ENCODE measurements around the gene ZMYM1. TPM values are rescaled to one million over a fixed set of nuclear protein-coding genes. Genes with fewer than 3 reads are reported as not detected.
"Not testable (repeated sequence)": the region's sequence is repeated elsewhere in the genome, so short reads cannot be mapped to it uniquely, and the experiment has no call there.

Gene ZMYM1
- total RNA-seq, 2 experiments from 2014 or later = 3.3 to 5.7 TPM

DNA sequence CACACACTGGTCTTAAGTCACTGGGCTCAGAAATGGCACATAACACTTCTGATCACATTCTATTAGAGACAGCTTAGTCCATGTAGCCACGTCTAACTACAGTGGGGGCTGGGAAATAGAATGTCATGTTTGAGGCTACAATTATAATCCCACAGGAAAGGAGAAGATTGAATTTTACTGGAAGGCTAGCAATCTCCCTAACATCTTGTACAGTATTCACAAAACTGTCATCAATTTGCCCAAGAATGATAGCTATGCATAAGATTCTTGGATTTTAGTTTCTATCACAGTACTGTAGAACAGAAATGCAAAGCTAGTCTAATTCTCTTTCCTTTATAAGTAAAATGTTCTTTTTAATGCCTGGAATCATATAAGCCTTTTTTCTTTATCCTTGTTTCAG lies 34.8 kb upstream of the ZMYM1 start:
- CTCF ChIA-PET = no interaction called here
- Mint-ChIP-seq H3K4me3 (no peak overlapping the region), H3K9me3 (ENCODE audit: low read depth) (no peaks in the 10 kb centered on the region), H3K4me1 (peaks cover 4% of the 10 kb centered on the region), H3K27ac (no peak overlapping the region), H3K36me3 (ENCODE audit: low read depth) (no peaks in the 10 kb centered on the region), H3K27me3 (peaks cover 3% of the 10 kb centered on the region)
- no peak for ATAC-seq
- POLR2A ChIA-PET = no interaction called here
- intact Hi-C loops (cut with DNase I, micrococcal nuclease) = no loop called here
- DNase-seq = no peak

DNA sequence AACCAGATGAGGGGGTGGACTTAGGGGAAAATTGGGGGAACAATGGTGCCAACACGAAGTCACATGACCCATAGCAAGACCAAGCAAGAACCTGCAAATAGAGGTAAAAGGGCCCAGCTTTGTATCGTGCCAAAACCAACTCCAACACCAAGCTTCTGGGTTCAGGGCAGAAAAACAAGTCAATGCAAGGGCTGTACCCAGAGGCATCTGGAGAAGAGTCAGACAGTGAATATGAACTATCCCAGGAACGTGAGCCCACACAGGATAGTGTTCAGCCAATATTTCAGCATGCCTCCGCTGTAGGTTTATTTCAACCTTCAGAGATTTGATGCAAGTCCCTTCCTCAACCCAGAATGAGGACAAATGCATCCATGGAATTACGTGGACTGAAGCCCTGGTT lies 32.5 kb upstream of the ZMYM1 start:
- DNase-seq = no peak
- H3K27me3 Mint-ChIP-seq = no peaks in the 10 kb centered on the region
- no peak overlapping the region for H3K27ac Mint-ChIP-seq
- ATAC-seq = no peak
- CTCF ChIA-PET = interaction anchor here (0.7 kb wide), 1 partner anchor 287 kb away, joined by 3 read pairs; no protein-coding TSS in a partner anchor
- H3K4me3 Mint-ChIP-seq = no peak overlapping the region
- peaks cover 4% of the 10 kb centered on the region for H3K4me1 Mint-ChIP-seq
- POLR2A ChIA-PET = no interaction called here
- H3K9me3 Mint-ChIP-seq (ENCODE audit: low read depth) = no peaks in the 10 kb centered on the region
- H3K36me3 Mint-ChIP-seq (ENCODE audit: low read depth) = no peaks in the 10 kb centered on the region
- intact Hi-C loops (cut with DNase I, micrococcal nuclease) = no loop called here

DNA sequence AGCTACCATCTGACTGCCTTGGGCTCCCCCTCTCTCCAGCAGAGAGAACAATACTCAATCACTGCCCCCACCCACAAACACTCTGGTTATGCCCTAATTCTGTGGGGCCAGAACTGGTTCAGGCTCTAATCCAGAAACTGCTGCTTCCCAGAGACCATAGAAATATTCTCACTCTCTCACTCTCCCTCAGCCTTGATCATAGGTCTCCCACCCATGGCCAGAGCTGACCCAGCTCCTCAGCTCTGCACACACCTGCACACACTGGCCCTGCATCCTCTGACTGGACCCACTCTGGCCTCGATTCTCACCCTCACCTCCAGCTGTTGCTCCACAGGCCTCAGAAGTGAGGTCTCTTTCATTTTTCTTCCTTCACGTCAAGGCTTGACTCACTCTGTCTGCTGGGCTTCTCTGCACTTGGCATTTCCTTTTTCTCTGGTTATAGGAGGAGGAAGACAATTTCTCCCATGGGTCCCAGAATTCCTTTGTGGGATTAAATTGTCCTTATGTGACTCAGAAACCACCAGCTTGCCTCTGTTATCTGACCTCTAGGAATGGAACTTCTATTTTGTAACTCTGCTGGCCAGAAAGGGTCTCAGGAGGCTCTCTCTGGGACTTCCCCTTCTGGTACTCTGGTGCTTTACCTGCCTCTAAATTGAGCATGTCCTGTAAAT lies 31.9 kb upstream of the ZMYM1 start:
- POLR2A ChIA-PET = no interaction called here
- intact Hi-C loops (cut with DNase I, micrococcal nuclease) = no loop called here
- no peaks in the 10 kb centered on the region for H3K27me3 Mint-ChIP-seq
- no peak for ATAC-seq
- no peak for DNase-seq
- peaks cover 4% of the 10 kb centered on the region for H3K4me1 Mint-ChIP-seq
- CTCF ChIA-PET = interaction anchor here (0.7 kb wide), 1 partner anchor 286 kb away, joined by 3 read pairs; no protein-coding TSS in a partner anchor
- no peaks in the 10 kb centered on the region for H3K9me3 Mint-ChIP-seq (ENCODE audit: low read depth)
- no peak overlapping the region for H3K4me3 Mint-ChIP-seq
- H3K27ac Mint-ChIP-seq = no peak overlapping the region
- no peaks in the 10 kb centered on the region for H3K36me3 Mint-ChIP-seq (ENCODE audit: low read depth)

DNA sequence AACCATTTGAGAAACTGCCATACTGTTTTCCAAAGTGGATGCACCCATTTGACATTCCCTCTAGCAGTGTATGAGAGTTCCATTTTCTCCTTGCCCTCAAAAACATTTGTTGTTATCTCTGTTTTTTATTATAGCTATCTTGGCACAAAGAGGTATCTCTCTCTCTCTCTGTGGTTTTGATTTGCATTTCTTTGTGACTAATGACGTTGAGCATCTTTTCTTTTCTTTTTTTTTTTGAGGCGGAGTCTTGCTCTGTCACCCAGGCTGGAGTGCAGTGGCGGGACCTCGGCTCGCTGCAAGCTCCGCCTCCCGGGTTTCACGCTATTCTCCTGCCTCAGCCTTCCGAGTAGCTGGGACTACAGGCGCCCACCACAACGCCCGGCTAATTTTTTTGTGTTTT lies 30.1 kb upstream of the ZMYM1 start:
- no peak overlapping the region for H3K4me3 Mint-ChIP-seq
- intact Hi-C loops (cut with DNase I, micrococcal nuclease) = no loop called here
- H3K27me3 Mint-ChIP-seq = no peaks in the 10 kb centered on the region
- no peaks in the 10 kb centered on the region for H3K9me3 Mint-ChIP-seq (ENCODE audit: low read depth)
- peaks cover 4% of the 10 kb centered on the region for H3K4me1 Mint-ChIP-seq
- CTCF ChIA-PET = interaction anchor here (0.6 kb wide), 1 partner anchor 77 kb away, joined by 3 read pairs; no protein-coding TSS in a partner anchor
- ATAC-seq = no peak
- no peak overlapping the region for H3K27ac Mint-ChIP-seq
- H3K36me3 Mint-ChIP-seq (ENCODE audit: low read depth) = no peaks in the 10 kb centered on the region
- DNase-seq = no peak
- POLR2A ChIA-PET = no interaction called here

DNA sequence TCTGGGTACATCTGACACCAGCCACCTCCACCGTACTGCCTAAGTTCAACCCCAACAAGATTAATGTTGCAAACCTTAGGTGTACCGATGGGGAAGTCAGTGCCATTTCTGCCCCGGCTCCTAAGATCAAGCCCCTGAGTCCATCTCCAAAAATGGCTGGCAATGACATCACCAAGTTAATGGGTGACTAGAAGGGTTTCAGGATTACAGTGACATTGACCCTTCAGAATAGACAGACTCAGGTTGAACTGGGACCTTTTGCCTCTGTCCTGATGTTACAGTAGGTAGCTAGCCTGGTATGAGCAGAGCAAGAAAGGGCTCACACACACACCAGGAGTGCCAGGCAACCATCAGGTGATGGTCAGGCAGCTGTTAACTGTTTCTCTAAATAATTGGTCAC lies 25.8 kb upstream of the ZMYM1 start:
- intact Hi-C loops (cut with DNase I, micrococcal nuclease) = no loop called here

DNA sequence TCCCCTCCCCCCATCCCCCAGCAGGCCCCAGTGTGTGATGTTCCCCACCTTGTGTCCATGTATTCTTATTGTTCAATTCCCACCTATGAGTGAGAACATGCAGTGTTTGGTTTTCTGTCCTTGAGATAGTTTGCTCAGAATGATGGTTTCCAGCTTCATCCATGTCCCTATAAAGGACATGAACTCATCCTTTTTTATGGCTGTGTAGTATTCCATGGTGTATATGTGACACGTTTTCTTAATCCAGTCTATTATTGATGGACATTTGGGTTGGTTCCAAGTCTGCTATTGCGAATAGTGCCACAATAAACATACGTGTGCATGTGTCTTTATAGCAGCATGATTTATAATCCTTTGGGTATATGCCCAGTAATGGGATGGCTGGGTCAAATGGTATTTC lies 24.9 kb upstream of the ZMYM1 start:
- H3K4me1 Mint-ChIP-seq; ATAC-seq; DNase-seq; POLR2A ChIA-PET; H3K9me3 Mint-ChIP-seq (ENCODE audit: low read depth); H3K4me3 Mint-ChIP-seq; H3K27ac Mint-ChIP-seq; H3K36me3 Mint-ChIP-seq (ENCODE audit: low read depth); intact Hi-C loops (cut with DNase I, micrococcal nuclease): not testable (repeated sequence)
- H3K27me3 Mint-ChIP-seq = peaks cover 13% of the 10 kb centered on the region
- CTCF ChIA-PET = interaction anchor here (0.6 kb wide), 1 partner anchor 483 kb away, joined by 3 read pairs; no protein-coding TSS in a partner anchor

More for the DNA sequence above, 25.8 kb upstream of the ZMYM1 start:
- no peaks in the 10 kb centered on the region for H3K36me3 Mint-ChIP-seq (ENCODE audit: low read depth)
- POLR2A ChIA-PET = no interaction called here
- H3K9me3 Mint-ChIP-seq (ENCODE audit: low read depth) = no peaks in the 10 kb centered on the region
- DNase-seq (no peak), ATAC-seq (no peak)
- H3K27me3 Mint-ChIP-seq = peaks cover 12% of the 10 kb centered on the region
- CTCF ChIA-PET = interaction anchor here (0.6 kb wide), 1 partner anchor 484 kb away, joined by 3 read pairs; no protein-coding TSS in a partner anchor
- H3K4me1 Mint-ChIP-seq = no peaks in the 10 kb centered on the region
- no peak overlapping the region for H3K27ac Mint-ChIP-seq
- no peak overlapping the region for H3K4me3 Mint-ChIP-seq

DNA sequence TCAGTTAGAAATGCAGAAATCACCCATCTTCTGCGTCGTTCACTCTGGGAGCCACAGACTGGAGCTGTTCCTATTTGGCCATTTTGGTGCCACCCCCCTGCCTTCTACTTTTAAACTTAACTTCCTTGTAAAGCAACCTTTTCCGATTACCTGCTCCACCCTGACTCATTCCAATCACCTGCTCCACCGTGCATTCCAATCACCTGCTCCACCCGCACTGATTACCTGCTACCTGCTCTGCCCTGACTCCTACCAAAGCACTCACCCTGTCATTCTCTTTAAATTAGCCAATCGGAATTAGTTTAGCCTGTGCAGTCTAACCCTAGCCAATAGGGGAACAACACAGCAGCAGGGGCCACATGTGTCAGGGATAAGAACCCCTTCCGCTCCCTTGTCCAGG lies 20.9 kb upstream of the ZMYM1 start:
- DNase-seq; intact Hi-C loops (cut with DNase I, micrococcal nuclease); H3K4me1 Mint-ChIP-seq; POLR2A ChIA-PET; ATAC-seq; H3K4me3 Mint-ChIP-seq; H3K36me3 Mint-ChIP-seq (ENCODE audit: low read depth); CTCF ChIA-PET; H3K9me3 Mint-ChIP-seq (ENCODE audit: low read depth); H3K27ac Mint-ChIP-seq: not testable (repeated sequence)
- peaks cover 19% of the 10 kb centered on the region for H3K27me3 Mint-ChIP-seq

DNA sequence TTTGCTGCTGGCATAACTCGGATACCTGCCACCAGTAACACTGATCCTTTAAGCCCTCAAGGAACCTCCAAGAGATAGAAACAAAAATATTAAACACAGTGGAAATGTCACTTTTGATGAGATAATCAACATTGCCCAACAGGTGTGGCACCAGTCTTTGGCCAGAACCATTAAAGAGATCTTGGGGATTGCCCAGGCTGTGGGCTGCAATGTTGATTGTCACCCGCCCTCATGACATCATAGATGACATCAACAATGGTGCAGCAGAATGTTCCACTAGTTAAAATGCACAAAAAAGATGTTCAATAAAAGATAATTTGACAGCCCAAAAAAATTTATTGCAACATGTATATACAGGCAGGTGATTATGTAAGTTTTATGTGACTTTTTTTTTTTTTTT lies 20.2 kb upstream of the ZMYM1 start:
- ATAC-seq (no peak), DNase-seq (no peak)
- no peak overlapping the region for H3K27ac Mint-ChIP-seq
- ChIA-PET POLR2A (no interaction called here), CTCF (no interaction called here)
- no peaks in the 10 kb centered on the region for H3K9me3 Mint-ChIP-seq (ENCODE audit: low read depth)
- no peak overlapping the region for H3K4me3 Mint-ChIP-seq
- H3K4me1 Mint-ChIP-seq = no peaks in the 10 kb centered on the region
- peaks cover 19% of the 10 kb centered on the region for H3K27me3 Mint-ChIP-seq
- intact Hi-C loops (cut with DNase I, micrococcal nuclease) = no loop called here
- no peaks in the 10 kb centered on the region for H3K36me3 Mint-ChIP-seq (ENCODE audit: low read depth)

DNA sequence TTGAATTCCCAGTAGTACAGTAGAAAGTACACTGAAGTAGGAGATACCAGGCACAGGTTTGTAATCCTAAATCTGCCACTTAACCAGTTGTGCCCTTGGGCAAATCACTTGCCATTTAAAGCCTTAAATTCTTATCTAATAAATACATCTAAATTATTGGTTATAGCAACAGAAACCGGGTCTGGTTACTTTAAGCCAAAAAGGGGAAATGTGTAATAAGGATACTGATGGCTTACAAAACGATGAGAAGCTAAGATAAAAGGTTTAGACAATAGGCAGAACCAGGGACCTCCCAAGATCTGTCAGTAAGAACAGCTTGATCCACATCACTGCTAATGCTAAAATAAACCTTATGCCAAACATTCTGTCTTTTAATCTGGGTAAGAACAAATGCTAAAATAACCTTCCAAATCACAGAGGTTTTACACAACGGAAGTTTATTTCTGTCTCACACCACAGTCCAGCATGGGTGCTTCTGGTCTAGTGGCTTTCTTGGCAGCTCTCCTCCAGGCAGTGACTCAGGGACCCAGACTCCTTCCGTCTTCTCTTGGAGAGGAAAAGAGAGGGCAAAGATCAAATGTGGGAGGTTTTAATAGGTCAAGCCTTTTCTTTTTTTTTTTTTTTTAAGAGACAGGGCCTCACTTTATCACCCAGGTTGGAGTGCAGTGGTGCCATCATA lies 16.5 kb upstream of the ZMYM1 start:
- ChIA-PET CTCF (no interaction called here), POLR2A (interaction anchor here (0.6 kb wide), 1 partner anchor 121 kb away, joined by 3 read pairs; no protein-coding TSS in a partner anchor)
- H3K27me3 Mint-ChIP-seq = peaks cover 13% of the 10 kb centered on the region
- intact Hi-C loops (cut with DNase I, micrococcal nuclease) = no loop called here
- H3K27ac Mint-ChIP-seq = no peak overlapping the region
- H3K4me3 Mint-ChIP-seq = no peak overlapping the region
- ATAC-seq (no peak), DNase-seq (no peak)
- no peaks in the 10 kb centered on the region for H3K36me3 Mint-ChIP-seq (ENCODE audit: low read depth)
- H3K9me3 Mint-ChIP-seq (ENCODE audit: low read depth) = no peaks in the 10 kb centered on the region
- H3K4me1 Mint-ChIP-seq = no peaks in the 10 kb centered on the region

DNA sequence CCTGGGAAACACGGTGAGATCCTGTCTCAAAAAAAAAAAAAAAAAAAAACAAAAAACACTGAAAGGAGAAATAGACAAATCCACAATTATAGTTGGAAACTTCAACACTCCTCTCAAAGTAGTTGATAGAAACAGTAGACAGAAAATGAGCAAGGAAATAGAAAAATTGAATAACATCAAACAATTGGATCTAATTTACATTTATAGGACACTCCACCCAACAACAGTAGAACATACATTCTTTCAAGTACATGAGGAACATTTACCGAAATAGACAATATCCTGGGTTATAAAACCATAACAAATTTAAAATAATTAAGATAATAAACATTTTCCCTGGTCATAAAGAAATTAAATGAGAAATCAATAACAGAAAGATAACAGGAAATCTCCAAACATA lies 14.9 kb upstream of the ZMYM1 start:
- ChIA-PET POLR2A (no interaction called here), CTCF (no interaction called here)
- peaks cover 6% of the 10 kb centered on the region for H3K27me3 Mint-ChIP-seq
- no peaks in the 10 kb centered on the region for H3K4me1 Mint-ChIP-seq
- H3K4me3 Mint-ChIP-seq = no peak overlapping the region
- H3K9me3 Mint-ChIP-seq (ENCODE audit: low read depth) = no peaks in the 10 kb centered on the region
- H3K36me3 Mint-ChIP-seq (ENCODE audit: low read depth) = no peaks in the 10 kb centered on the region
- H3K27ac Mint-ChIP-seq = no peak overlapping the region
- intact Hi-C loops (cut with DNase I, micrococcal nuclease) = no loop called here
- no peak for DNase-seq
- ATAC-seq = no peak

DNA sequence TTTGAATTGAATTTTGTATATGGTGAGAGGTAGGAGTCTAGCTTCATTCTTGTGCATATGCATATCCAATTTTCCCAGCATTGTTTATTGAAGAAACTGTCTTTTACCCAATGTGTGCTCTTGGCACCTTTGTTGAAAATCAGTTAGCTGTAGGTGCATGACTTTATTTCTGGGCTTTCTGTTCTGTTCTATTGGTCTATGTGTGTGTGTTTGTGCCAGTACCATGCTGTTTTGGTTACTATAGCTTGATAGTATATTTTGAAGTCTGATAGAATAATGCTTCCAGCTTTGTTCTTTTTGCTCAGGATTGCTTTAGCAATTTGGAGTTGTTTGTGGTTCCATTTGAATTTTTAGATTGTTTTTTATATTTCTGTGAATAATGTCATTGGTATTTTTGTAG lies 9.4 kb upstream of the ZMYM1 start:
- Mint-ChIP-seq H3K36me3 (ENCODE audit: low read depth) (no peaks in the 10 kb centered on the region), H3K9me3 (ENCODE audit: low read depth) (no peaks in the 10 kb centered on the region), H3K4me1 (no peaks in the 10 kb centered on the region), H3K4me3 (no peak overlapping the region), H3K27ac (no peak overlapping the region), H3K27me3 (no peaks in the 10 kb centered on the region)
- POLR2A ChIA-PET = no interaction called here
- no peak for DNase-seq
- ATAC-seq = no peak
- intact Hi-C loops (cut with DNase I, micrococcal nuclease) = loop anchor here in 1 of 2 experiments (10.0 kb wide), 1 partner anchor 205 kb away; no protein-coding TSS in a partner anchor
- CTCF ChIA-PET = no interaction called here

DNA sequence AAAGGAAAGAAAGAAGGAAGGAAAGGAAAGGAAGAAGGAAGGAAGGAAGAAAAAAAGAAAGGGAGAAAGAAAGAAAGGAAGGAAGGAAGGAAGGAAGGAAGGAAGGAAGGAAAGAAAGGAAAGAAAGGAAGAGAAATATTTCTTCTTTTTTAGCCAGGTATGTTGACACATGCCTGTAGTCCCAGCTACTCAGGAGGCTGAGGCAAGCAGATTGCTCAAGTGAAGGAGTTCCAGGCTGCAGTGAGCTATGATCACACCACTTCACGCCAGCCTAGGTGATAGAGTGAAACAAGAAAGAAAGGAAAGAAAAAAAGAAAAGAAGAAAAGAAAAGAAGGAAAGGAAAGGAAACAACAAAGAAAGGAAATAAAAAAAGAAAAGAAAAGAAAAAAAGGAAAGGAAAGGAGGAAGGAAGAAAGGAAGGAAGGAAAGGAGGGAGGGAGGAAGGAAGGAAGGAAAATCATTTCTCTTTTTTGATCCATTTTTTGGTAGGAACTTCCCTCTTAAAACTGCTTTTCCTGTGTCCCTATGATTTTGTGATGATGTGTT lies 5.8 kb upstream of the ZMYM1 start:
- H3K4me1 Mint-ChIP-seq = no peaks in the 10 kb centered on the region
- CTCF ChIA-PET = interaction anchor here (0.7 kb wide), 1 partner anchor 551 kb away, joined by 3 read pairs; no protein-coding TSS in a partner anchor
- H3K27ac Mint-ChIP-seq = no peak overlapping the region
- DNase-seq = no peak
- POLR2A ChIA-PET = no interaction called here
- H3K9me3 Mint-ChIP-seq (ENCODE audit: low read depth) = no peaks in the 10 kb centered on the region
- H3K36me3 Mint-ChIP-seq (ENCODE audit: low read depth) = no peaks in the 10 kb centered on the region
- no peak for ATAC-seq
- H3K27me3 Mint-ChIP-seq = peaks cover 5% of the 10 kb centered on the region
- intact Hi-C loops (cut with DNase I, micrococcal nuclease) = loop anchor here in 1 of 2 experiments (10.0 kb wide), 1 partner anchor 209 kb away; no protein-coding TSS in a partner anchor
- H3K4me3 Mint-ChIP-seq = no peak overlapping the region

All from activated CD4-positive, alpha-beta T cell treated with anti-CD3 and anti-CD28 coated beads for 36 hours (primary cell).